HG02610 (cell line): ENCODE measurements around the gene ARFIP2.

Experiments
- ATAC-seq: cut with Tn5 transposase; IDR thresholded peaks from one replicate; pipeline ENCODE4 v1.9.1; 2021; ENCODE audit warnings: mild to moderate bottlenecking, moderate library complexity; ENCODE audit not compliant: unreplicated experiment

The ARFIP2 gene

DNA sequence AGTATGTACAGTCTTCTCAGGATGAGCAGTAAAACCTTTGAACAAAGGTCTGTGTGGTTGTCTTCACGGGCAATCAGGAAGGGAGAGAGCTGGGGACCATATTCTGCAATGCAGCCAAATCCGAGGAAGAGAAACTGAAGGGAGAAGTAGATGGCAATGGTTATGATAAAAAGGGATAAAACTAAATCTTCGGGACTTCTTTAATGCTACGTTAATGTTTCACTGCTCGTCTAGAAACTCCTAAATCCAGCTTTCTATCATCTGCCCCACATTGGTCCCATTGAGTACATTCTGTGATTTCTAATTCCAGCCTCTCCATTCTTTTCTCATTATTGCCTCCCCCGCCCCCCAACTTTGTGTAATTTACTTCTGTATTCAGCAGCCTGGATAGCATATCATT, 1.9 kb upstream of the ARFIP2 start:
- ATAC-seq, result no peak

DNA sequence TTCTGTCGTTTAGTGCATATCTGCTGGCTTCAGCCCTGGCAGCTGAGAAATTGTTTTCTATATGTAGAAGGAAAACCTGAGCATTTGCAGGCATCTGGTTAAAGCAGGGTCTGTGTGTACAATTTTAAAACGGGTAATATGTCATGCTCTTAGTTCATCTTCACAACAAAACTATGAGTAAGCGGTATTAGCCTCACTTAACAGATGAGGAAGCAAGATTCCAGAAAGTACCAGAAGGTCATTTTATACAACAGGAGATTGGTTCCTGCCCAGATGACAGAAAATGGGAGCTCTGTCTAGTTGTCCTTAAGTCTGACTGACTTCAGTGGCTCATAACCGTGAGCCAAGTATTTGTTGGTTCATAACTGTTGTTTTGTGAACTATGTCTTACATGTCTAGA, 1.3 kb upstream of the ARFIP2 start:
- ATAC-seq, result no peak

DNA sequence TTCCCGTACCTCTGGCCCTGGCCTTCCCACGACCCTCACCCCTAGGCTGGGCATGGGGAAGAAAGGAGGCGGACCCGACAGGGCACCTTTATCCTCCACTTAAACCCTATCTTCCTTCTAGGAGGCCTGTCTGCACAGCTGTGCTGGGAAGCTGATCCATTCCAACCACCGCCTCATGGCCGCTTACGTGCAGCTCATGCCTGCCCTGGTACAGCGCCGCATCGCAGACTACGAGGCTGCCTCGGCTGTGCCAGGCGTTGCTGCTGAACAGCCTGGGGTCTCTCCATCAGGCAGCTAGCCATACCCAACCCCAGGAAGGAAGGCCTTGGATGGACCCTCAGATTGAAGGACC, 769 bp upstream of the ARFIP2 start:
- ATAC-seq, result no peak

DNA sequence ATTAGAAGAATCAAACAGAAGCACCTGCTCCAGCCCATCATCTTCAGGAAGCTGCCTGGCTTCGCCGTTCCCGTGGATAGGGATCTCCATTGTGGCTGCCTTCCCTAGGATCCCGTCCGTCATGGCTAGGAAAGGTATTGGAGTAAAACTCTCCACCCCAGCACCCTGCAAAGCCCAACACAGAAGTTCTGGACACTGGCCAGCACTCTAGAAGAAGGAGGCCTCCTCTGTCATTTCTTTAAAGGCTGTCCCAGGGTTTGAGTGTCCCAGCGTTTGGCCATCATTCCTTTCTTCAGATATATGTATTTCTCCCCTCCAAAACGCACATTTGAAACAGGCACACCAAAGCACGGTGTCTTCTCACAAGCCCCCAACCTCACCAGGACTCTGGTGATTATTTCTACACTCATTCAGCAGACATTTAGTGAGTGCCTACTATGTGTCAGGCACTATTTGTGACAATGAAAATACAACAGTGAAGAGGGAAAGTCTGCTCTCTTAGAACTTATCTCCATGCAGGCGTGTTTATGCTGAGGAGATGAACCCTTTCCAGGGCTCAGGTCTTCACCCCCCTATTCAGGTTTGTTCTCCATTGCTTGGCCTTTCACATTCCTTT, 724 bp downstream of the ARFIP2 start:
- ATAC-seq, result no peak

DNA sequence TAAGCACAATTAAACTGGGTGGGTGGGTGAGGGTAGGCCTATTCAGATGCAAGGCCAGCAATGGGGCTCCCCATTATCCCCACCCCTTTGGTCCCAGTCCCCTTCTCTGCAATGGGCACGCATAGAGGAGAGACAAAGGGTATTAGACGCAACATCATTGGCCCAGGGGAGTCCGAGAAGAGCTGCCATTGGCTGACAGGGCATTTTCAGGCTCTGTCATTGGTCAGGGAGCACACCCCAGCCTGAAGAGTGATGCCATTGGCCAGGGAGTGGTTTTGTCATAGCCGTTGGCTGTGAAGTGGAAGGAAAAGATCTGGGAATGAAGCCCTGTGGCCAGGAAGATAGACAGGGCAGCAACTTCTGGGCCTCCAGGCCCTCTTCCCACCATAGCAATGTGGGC, 4.6 kb downstream of the ARFIP2 start:
- ATAC-seq, result no peak

DNA sequence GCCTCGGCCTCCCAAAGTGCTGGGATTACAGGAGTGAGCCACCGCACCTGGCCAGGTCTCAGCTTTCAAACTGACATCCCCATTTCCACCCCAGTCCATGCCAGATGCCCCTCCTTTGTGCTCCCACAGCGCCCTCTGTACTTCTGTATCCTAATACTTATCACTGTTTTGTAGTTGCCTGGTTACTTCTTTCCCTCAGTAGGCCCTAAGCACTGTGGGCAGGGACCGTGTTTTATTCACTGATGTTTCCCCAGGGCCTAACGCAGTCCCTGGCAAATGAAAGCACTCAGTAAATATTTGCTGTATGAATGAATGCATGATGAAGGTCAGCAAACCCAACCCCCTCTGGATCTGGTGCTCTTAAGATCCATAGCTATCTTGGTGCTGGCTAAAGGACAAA, 5.2 kb downstream of the ARFIP2 start:
- no peak for ATAC-seq

DNA sequence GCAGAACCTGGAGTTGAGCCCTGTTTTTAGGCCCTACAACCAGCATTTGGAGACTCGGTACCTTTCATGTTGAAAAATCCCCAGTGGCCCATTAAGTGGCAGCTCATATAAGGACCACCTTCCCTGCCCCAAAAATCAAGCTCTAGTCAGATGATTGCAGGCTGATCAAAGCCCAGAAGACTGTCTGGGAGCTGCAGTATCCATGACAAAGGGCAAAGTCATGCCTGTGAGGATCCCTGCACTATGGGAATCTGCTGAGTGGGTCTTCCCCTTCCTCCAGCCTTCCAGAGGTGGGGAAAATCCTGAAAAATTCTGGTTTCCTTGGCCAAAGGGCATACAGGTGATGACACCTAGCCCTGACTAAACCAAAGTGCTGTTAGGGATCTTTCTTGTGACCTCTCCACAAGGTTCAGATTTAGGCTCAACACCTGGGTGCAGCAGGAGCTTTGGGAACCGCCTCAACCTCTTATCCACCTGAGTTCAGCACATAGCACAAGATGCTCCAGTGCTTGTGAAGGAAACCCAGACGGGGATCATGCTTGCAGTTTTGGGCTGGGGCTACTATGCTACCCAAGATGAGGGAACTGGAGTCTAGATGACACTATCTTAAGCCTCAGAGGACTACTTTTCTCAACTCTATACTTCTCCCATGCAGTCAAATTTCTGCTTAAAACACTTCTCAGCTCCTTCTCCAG, 6.2 kb downstream of the ARFIP2 start:
- ATAC-seq, result no peak

DNA sequence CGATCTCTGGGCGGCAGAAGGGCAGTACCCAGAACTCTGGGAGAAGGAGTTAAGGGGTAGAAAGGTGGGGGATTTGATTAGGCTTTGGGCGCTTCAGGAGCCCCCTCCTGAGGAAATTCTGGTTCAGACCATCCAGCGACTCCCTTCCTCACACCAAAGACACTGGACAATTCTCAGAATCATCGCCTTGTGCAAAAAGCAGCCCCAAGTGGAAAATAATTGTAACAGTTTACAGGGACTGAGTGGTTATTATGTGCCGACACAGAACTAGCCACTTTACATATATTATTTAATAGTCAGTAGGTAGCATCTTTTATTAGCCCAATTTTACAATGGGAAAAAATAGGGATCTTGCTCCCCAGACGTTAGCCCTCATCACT, 6.7 kb downstream of the ARFIP2 start:
- no peak for ATAC-seq

DNA sequence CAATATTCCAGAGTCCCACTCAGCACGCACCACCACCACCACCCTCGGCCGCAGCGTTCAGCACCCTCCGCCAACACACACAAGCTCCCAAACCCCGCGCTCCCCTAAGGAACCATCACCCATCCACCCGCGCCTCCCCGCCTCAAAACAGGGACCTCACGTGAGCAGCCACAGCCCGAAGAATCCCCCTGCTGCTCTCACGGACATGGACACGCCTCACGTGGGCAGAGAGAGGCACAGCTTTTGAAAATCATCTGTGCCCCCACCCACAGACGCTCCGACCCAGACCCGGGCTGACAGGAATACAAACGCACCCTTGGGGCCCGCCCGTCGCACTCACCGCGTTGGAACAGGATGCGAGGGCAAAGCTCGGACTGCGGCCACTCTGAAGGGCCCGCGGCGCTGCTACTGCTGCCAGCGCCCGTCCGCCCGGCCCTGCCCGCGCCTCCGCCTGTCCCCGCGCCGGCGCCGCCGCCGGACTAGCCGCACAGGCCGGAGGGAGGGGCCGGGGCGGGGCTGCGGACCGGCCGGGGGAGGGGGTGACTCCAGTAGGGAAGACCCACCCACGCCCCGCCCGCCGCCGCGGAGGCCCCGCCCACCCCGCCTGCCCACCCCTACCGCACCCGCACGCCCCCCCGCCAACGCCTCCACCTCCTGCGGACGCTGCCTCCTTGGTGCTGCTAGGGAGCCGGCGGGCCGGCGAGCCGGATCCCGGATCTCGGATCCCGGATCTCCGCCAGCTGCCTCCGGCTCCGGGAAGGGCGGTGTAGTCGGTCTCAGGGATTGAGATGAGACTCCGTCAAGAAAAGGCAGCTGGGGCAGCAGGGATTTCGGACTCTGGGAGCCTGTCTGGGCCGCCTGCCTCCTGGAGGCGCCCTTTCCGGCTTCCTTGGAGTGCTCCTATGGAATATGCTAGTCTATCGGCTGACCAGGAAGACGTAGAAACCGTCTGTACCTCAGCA, 7.4 kb downstream of the ARFIP2 start, which contains the start of gene TRIM3:
Gene TRIM3, minus strand, starts transcription at position 491 of the 962 bp plus-strand sequence. CDS start 8,246 bp downstream, outside the sequence.
- ATAC-seq, result peak; percentile 70

DNA sequence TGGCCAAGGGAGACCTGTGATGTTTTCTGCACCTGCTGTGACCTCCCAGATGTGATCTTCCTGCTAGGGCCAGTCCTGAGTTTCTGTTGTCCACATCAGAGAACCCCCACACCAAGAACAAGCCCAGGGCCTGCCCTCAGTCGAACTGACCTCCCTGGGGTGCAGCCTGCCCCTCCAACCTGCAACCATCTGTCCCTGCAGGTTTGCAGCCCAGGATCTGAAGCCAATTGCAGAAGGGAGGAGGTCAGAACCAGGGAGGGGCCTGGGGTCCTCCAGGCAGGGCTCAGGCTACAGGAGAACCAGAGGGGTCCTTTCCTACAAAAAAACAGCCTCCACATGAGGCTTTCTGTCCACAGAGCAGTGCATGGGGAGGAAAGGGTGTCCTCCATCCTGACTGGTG, 8.2 kb downstream of the ARFIP2 start:
- no peak for ATAC-seq

DNA sequence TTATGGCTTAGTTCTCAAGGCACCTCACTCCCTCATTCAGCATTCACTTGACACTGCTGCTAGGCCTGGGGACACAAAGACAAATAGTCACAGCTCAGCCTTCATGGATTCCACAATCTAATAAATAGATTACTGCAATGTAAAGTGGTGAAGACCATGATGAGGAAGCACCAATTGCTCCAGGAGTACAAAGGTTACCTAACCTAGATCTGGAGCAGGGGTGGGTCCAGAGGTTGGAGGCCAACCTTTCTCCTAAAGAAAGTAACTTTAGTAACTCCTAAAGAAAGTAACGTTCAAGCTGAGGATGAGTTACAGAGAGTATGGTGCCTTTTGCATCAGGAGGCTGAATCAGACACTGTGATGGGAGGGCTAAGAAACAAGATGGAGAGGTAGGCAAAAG, 11.5 kb downstream of the ARFIP2 start:
- ATAC-seq, result no peak

DNA sequence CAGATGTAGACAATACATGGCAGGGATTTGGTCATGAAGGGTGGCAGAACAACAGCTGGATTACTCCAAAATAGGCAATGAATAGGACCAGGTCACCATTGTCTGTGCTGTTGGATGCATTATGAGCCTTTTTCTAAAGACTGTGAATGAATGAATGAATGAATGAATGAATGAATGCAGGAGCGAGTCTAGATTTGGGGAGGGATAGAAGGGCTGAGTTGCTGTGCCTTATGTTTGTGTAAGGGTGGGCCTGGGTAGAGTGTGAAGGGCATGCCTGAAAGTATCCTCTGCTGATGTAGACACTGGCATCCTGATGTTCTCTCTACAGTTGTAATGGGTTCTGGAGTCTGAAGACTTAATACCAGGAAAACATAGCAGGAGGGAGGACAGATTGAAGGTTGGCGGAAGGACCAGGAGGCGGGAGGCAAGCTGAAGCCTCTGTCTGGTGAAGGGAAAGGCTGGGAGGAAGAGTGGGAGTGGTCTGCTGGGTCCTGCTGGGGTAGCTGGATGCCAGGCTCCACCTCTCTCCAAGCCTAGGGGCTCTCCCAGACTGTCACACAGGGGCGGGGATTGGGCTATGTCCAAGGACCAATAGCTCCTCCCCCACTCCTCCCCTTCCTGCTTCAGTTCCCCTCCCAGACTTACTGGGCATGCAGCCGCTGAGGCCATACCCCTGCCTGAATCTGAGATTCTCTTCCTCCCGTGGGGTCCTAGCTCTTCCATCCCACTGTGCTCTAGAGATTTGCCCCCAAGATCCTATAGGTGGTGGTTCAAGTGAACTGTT, 12.2 kb downstream of the ARFIP2 start:
- peak; percentile 74 for ATAC-seq

DNA sequence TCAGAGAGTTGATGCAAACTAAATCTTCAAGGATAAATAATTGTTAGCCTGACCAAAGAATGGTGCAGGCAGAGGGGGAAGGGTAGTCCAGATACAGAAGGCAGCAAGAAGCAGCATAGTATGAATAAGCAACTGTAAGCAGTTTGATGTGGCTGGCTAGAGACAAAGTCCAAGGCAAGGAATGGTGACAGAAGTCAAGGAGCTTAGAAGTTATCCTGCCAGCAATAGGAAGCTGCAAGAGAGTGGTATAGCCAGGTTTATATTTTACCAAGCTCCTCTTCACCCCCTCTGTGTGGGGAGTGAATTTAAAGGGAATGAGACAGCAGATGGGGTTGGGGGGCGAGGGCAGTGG, 22.1 kb downstream of the ARFIP2 start:
- ATAC-seq, result no peak

DNA sequence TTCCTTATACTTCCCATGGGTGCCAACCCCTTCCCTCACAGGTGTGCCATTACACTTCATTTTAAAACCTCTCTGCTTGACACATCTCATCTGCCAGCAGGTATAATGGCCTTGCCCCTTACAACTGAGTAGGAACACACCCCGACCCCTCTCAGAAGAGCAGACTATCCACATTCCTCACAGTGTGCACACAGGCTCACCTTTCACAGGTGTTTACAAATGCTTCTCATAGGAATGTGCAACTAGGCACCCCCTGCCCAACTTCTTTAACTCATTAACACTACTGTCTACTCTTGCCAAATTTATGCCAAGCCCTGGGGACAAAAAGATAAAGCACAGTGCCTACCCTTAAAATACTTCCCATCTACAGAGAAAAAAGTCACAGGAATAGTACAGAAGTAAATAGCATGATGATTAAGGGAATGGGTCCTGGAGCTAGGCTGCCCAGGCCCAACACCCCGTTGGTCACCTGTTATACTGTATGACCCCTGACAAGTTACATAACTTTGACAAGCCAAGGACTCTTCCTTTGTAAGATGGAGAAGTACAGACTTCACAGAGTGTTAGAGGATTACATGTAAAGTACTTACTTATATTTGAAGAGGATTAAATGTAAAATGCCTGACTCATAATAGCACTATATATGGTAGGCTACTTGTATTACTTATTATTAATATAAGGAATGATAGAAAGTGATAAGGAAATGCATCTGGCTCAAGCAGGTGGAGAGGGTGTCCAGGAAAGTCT, 22.6 kb downstream of the ARFIP2 start:
- ATAC-seq, result no peak

DNA sequence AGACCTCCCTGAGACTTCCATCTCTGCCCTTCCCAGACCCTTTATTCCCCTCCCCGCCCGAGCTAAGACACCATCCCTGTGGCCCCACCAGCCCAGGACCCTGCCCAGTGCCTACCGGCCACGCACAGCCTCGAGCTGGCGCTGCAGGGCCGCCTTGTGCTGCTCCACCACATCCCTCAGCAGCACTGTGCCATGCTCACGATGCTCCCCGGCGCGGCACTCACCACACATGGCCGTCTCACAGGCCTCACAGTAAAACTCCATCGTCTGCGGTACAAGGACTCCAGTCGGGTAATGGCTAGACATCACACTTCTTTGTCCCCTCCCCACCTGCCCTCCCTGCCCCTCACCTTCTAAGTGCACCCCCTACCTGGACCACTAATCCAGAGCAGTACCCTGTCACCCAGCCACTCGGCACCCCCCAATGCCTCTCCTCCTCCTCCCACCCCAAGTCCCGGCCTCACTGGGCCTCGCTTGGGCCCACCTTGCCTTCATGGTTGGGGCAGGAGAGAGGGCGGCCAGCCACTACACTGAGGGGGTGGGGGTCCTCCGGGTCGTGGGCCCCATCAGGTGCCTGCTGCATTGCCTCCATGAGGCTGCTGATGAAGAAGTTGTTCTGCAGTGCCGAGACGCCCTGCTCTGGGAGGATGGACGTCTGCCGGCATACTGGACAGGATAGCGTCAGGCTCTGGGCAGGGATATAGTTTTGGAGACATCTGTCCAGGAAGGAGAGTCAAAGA, 23.4 kb downstream of the ARFIP2 start:
- no peak for ATAC-seq

DNA sequence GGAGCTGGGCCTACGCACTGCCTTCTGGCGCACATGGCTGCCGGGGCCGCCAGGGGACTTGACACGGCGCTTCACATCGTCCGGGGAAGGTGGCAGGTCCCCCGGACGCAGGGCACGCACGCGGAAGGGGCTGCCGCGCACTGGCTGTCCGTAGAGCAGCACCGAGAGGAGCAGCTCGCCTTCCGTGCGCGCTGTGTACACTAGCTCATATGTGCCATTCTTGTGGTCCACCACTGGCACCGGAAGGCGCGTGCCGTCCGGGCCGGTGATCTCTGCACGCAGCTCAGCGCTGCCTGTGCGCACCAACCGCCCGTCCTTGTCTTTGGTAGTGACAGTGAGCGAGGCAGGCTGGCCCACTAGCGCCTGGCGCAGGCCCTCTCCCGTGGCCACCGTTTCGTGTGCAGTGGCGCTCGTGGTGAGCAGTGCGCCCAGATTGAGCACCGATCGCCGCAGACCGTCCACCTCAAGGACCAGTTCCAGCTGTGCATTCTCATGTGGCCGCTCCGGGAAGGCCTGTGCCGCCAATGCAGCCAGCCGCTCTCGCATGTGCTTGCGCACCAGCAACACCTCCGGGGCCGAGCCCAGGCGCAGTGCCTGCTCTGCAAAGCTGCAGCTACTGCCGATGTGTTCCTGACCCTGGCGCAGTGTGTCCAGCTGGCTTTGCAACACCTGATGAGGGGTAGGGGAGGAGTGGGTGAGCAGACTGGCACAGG, 24.6 kb downstream of the ARFIP2 start:
- no peak for ATAC-seq

DNA sequence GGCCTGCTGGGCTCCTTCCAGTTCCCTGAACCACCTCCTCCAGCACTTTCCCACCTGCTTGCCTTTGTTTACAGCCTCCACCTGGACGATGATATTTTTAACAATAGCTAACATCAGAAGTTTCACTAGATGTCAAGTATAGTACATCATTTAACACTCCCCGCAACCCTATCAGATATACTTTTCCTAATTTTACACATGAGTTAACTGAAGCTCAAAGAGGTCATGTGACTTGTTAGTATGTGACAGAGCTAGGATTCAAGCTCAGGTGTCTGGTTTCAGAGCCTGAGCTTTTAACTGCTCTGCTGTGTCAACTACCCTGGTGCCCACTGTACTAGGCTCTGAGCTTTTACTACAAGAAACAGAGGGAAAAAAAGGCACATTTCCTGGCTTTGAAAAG, 26.1 kb downstream of the ARFIP2 start:
- ATAC-seq, result no peak

DNA sequence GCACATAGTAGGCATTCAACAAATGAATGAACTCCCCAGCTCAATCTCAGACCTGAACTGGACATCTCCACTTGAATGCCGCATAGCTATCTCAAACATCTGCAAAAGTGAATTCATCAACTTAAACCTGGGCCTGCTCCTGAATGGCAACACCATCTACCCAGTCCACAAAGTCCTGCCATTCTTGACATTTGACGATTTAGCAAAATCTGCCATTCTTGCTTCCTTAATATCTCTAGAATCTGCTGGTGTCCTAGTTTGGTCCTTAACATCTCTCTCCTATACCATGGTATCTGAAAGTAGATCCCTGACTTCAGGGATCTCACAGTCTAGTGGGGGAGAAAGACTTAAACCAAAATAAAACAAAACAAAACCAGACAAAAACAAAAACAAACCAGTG, 28.0 kb downstream of the ARFIP2 start:
- ATAC-seq, result no peak

DNA sequence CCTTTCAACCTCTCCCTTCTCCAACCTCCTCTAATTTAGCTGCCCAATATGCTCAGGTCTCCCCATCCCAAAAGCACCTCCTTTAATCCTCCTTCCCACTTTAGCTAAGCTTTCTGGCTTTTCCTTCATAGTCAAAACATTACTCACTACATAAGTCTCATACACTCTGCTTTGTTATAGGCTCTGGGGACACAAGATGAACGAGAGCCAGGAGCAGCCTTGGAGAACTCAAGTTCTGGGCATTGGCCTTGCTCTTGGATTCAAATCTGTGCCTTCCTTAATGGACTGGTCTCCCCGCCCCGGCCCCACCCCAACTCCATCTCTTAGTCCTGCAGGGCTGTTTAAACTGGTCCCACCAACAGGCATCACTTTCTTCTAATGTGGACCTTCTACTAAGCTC, 28.9 kb downstream of the ARFIP2 start:
- no peak for ATAC-seq
